PFSK-1 (cell line): ENCODE results near the gene SYNPR.

Source experiments
- FOXP2 ChIP-seq: optimal IDR thresholded peaks from 2 replicates; pipeline ENCODE3; 2011; ENCODE audit warnings: borderline replicate concordance, control low read depth, inconsistent platforms; ENCODE audit not compliant: insufficient read depth; ENCODE audit errors: extremely low read length, extremely low read depth
- POLR2AphosphoS5 ChIP-seq: IDR thresholded peaks from 2 replicates; pipeline ENCODE4 v1.6.1; 2012; ENCODE audit warnings: low read depth, mild to moderate bottlenecking, control low read depth, low read length, moderate library complexity
- REST ChIP-seq, 2 experiments: IDR thresholded peaks; 2 replicates each; pipeline versions ENCODE4 v1.6.1 to v1.8.0; 2011 to 2012; ENCODE audit warnings: low read depth in 2 of 2, low read length in 2 of 2, control low read depth in 1 of 2, inconsistent platforms in 1 of 2, mild to moderate bottlenecking in 1 of 2, moderate library complexity in 1 of 2; ENCODE audit not compliant: insufficient read depth in 1 of 2
- SIN3A ChIP-seq: IDR thresholded peaks from 2 replicates; pipeline ENCODE4 v1.6.1; 2012; ENCODE audit warnings: mild to moderate bottlenecking, low read length, moderate library complexity, borderline replicate concordance; ENCODE audit not compliant: insufficient read depth
- TAF1 ChIP-seq: IDR thresholded peaks from 2 replicates; pipeline ENCODE4 v1.6.1; 2012; ENCODE audit warnings: low read length, control low read depth, borderline replicate concordance; ENCODE audit not compliant: insufficient read depth

The SYNPR gene

GRCh38 chr3:63538919-63539318 lies 260.8 kb downstream of the SYNPR start:
- no peak for TF ChIP-seq POLR2AphosphoS5
- no peak for TF ChIP-seq FOXP2
- no peak for TF ChIP-seq TAF1
- TF ChIP-seq REST (IDR thresholded peaks at IDR 0.05; ENCODE audit: insufficient read depth in 1 of 2, low read depth in 2 of 2, low read length in 2 of 2), result no peak
- no peak for TF ChIP-seq SIN3A

DNA sequence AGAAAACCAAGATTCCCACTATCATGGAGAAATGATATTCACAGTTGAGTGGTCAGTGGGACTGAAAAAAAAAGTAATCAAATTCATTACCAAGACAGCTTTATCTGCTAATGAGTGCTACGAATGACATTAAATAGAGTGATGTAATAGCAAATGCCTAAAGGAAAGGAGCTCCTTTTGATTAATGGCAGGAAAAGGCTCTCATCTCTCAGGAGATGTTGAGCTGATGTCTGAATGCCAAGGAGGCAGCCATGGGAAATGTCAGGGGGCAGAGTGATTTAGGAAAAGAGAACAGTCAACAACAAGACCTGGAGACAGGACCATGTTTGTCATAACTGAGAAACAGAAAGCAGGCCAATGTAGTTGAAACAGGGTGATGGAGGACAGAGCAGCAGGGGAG lies 277.7 kb downstream of the SYNPR start:
- TF ChIP-seq SIN3A (no peak), REST (IDR thresholded peaks at IDR 0.05; ENCODE audit: insufficient read depth in 1 of 2, low read depth in 2 of 2, low read length in 2 of 2) (no peak), POLR2AphosphoS5 (no peak), TAF1 (no peak), FOXP2 (no peak)

DNA sequence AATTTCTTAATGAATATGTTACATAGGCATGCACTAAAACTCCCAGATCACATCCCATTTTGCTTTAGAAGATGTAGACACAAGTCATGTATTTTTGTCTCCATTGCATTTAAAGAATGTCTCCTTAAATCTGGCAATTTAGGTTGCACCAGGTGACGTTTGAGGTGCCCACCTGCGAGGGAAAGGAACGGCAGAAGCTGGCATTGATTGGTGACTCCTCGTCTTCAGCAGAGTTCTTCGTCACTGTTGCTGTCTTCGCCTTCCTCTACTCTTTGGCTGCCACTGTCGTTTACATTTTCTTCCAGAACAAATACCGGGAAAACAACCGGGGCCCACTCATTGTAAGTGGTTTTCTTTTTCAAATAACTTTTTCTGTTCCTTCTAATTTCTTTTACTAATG lies 278.3 kb downstream of the SYNPR start:
- TF ChIP-seq TAF1 (no peak), SIN3A (no peak)

GRCh38 chr3:63557912-63558311 lies 279.8 kb downstream of the SYNPR start:
- TF ChIP-seq POLR2AphosphoS5 (no peak), SIN3A (no peak), FOXP2 (no peak)

GRCh38 chr3:63559884-63560283 lies 281.8 kb downstream of the SYNPR start:
- no peak for TF ChIP-seq FOXP2
- TF ChIP-seq SIN3A, result no peak
- TF ChIP-seq TAF1, result no peak
- no peak for TF ChIP-seq POLR2AphosphoS5
- no peak for TF ChIP-seq REST (IDR thresholded peaks at IDR 0.05; ENCODE audit: insufficient read depth in 1 of 2, low read depth in 2 of 2, low read length in 2 of 2)

DNA sequence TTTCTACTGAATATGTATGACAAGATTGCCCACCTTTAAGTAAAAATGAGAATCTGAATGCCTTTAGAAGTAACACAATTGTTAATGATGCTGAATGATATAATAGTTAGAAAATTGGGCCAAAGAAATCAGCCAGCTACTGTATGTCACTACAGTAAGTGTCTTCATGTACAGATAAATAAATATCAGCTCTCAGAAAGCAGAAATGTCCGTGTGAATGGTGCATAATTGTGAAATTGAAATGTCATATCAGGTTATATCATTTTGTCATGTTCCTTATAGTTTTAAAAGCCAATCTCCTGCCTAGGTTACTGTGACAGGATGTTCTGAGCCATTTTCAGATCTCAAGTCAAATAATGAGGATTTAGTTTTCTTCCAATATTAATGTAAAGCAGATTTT lies 283.8 kb downstream of the SYNPR start:
- no peak for TF ChIP-seq REST (IDR thresholded peaks at IDR 0.05; ENCODE audit: insufficient read depth in 1 of 2, low read depth in 2 of 2, low read length in 2 of 2)
